ENCODE data around the gene CSMD2.

CSMD2 gene

DNA sequence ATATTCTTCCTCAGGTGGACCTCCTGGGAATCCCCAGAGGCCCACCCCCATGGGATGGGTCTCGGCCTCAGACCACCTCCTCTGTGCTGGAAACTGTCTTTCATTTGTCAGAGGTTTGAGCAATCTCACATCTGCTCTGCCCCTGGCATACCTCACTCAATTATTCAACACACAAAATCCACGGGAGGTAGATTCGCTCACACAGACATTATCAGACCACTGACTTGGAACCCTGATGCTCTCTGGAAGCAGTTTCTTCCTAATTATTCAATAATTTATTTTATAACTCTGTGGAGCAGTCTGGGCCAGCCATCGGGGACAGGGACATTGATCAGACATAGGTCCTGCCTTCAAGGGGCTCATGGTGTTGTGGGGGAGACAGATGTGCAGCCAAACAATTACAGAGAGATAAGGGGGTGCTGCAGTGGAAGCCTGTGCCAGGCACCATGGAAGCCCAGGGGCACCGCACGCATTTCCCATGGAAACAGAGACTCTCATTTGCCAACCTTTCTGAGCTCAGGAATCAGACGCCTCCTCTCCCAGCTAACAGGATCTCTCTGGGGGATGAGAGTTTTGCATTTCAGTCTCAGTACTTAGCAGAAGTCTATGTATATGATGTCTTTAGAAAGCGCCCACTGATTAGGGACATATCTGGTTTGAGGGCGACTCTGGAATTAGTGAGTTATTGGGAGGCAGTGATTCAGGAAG lies 204.7 kb downstream of the CSMD2 start:
- DNase-seq (ENCODE audit: low read depth) = no peak

DNA sequence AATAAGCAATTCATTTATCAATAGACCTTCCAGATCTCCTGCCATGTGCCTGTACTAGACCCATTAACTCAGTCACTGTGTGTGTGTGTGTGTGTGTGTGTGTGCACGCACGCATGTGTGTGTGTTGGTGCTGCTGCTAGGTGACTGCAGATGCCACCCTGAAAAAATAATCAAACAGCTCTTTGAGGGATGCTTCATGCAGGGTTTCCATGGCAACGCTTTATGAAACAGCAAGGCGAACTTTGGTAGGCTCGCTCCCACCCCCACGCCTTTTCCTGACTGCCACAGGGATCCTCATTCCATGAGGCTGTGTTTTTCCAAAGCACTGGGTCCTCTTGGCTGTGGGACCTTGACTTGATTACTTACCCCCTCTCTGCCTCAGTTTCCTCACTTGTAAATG lies 207.2 kb downstream of the CSMD2 start:
- no peak for DNase-seq (ENCODE audit: low read depth)

DNA sequence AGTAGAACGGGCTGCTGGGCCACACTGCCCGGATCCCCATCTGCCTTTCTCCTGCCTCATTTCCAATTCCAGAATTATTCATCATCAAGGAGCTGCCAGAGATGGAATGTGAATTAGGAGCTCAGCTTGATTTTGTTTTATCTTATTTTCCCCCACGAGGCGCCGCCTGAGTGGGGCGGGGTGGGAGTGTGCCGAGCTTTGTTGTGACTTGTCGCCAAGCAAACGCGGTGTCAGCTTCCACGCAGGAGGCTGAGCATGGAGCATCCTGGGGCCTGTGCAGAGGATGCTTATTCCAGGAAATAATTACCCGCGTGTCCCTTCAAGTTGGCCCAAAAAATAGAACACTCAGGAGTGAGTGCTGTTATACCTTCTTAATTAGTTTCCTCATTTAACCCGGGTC lies 209.9 kb downstream of the CSMD2 start:
- no peak for DNase-seq (ENCODE audit: low read depth)

DNA sequence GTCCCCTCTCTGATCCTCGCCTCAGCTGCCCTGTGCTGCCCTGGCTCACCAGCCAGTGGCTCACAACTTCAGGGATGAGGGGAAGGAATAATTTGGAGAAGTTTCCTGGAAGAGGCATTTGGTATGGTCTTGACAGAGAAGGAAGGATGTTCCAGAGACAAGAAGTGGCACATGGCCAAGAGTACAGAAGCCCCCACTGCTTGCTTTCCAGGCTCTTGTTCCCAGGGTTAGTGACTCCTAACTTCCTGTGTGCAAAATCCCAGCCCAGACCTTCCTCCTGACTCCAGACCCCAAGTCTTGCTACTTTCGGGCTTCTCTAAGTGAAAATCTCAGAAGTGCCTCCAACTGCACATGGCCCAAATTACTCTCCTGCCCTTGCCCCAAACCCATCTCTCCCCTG lies 215.5 kb downstream of the CSMD2 start:
- no peak for DNase-seq (ENCODE audit: low read depth)

DNA sequence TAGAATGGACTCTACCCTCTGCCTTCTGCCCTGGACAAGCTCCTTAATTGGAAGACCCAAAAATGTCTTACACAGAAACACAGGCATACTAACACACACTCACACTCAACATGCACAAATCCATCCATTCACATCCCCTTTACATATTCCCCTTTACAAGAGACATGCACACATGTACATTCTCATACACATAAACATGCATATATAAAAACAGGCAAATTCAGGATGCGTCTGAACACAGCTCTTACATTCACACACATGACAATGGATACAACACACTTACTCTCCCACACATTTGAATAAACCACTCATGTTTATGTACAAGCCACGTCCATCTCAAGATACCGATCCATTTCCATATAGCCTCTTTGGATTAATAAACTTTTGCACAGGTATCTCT lies 216.7 kb downstream of the CSMD2 start:
- DNase-seq (ENCODE audit: low read depth) = no peak

DNA sequence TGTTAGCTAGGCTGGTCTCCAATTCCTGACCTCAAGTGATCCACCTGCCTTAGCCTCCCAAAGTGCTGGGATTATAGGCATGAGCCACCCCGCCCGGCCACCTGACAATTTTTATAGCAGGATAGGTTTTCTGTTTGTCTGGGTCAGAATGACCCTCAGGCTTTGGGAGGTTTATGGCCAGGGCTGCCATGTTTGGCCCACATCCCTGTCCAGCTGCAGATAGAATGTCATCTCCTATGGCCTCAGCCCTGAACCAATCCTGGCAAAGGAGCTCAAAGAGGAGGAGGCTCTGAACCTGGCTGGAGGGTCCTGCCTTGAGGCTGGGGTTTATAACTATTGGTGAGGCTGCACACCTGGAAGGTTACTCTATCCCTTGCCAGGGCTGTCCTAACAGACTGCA lies 218.2 kb downstream of the CSMD2 start:
- DNase-seq (ENCODE audit: low read depth) = no peak

DNA sequence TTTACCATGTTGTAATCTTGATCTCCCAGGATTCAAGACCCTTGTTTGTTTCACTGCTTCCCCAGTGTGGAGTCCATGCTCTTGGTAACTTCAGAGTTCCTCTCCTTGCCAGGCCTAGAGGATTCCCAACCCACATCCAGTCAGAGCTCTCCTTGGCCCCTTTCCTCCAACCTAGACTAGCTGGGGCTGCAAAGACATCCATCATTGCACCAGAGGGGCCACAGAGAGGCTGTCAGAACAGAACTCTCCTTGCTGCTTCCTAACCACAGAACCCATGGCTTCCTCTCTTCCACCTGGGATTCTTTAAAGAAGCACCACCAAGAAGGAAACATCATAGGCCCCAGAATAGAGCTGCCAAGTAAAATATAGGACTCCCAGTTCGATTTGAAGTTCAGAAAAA lies 220.2 kb downstream of the CSMD2 start:
- DNase-seq (ENCODE audit: low read depth) = no peak

DNA sequence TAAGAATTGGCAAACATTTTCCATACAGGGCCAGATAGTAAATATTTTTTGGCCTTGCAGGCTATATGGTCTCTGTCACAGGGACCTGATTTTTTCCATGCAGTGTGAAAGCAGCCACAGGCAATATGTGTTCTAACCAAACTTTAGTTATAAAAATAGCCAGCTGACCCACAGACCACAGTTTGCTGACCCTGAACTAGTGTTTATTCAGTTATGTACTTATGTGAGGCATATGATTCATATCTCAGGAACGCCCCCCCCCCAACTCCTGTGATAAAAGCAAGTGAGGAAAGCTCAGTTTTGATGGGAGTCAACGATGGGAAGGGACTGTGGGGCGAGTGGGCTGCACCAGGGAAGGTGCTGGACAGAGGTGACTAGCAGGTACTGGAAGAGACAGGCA lies 221.1 kb downstream of the CSMD2 start:
- DNase-seq (ENCODE audit: low read depth) = peak; percentile 2

DNA sequence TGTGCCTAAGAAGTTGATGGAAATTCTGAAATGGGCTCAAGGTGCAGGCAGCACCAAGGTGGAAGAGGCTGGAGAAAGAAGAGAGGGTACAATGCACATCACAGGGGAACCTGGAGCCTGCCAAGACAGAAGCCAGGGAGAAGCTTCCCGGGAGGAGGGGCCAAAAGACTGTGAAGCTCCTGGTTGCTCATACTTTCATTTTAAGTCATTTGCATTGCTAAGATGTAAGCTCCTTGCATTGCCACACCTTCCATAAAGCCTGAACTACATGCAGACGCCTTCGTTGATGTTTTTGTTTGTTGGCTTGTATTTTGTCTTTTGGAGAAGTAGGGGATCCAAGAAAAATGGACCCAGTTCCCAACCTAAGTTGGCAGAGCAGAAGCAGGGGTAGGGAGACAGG lies 232.2 kb downstream of the CSMD2 start:
- no peak for DNase-seq (ENCODE audit: low read depth)

DNA sequence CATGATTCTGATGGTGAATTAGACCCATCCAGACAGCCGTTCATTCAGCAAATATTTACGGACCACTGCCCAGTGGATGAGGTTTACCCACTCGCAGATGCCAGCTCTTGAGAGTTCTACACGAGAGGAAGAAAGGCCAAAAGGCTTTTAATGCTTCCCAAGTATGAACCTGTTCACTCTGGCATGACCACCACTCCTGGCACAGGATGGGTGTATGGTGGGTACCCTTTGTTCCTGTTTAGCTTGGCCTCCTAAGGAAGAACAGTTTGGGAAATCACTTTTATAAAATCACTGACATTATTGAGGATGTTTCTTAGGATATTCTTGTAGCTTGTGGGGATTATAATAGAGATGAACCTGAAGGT lies 233.9 kb downstream of the CSMD2 start:
- no peak for DNase-seq (ENCODE audit: low read depth)

DNA sequence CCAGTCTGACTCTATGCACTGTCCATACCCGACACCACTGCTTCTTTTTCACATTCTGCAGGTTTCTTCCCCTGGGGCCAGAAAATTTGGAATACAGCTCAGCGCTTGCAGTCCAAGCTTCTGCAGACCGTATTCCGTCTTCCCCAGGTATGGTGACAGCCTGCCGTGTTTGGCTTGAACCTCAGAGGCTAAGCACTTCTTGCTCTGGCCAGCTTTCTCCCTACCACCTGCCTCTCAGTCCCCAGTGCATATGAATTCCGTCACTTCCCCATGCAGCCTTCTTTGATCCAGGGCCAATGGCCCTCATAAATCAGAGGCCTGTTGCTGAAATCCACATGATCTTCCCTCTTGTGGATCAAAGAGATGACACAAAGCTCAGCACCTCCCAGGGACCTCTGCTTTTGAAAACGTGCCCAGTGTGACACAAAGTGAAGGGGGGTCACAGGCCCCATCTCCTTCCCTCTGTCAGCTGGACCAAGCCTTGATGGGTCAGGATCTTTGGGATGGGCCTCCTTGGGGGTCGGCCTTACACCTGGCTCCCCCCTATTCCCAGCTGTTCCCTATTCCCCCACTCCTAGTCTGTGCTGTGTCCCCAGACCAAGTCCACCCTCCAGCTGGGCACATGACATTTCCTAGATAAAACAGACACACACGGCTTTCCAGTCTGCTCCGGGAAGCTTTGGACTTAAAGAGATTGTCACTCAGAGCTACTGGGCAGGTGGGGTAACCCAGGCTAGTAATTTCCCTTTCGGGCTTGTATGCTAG lies 234.5 kb downstream of the CSMD2 start:
- no peak for DNase-seq (ENCODE audit: low read depth)

DNA sequence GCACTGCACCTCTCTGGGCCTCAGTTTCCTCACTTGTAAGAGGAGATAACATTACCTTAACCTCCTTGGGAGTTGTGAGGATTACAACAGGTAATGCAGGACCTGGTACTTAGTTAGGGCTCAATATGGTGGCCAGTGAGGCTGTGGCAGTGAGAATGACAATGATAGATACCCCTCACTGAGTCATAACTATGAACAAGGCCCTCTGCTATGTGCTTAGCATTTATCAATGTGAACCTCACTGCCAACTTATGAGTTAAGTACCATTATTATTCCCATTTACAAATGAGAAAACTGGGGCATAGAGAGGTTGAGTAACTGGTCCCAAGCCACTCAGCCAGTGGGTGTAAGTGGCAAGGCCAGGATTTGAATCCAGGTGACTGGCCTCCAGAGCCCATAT lies 236.8 kb downstream of the CSMD2 start:
- no peak for DNase-seq (ENCODE audit: low read depth)

DNA sequence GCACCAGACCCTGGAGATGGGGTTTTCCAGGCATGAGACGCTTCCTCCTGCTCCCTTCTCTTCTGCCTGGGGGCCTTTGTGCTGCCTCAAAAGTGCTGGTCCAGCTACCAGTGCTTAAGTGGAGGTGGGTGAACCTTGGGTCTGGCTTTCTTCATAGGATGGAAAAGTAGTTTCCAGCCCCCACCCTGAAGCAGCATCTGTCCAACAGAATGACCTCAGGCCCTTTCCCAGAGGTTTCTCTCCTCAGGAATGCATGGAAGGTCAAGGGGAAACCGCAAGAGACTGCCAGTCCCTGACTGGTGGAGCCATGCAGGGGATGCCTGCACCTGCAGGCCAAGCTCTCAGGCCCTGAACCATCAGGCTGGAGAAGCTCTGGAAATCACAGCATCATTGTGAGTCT lies 237.3 kb downstream of the CSMD2 start:
- DNase-seq (ENCODE audit: low read depth) = no peak

DNA sequence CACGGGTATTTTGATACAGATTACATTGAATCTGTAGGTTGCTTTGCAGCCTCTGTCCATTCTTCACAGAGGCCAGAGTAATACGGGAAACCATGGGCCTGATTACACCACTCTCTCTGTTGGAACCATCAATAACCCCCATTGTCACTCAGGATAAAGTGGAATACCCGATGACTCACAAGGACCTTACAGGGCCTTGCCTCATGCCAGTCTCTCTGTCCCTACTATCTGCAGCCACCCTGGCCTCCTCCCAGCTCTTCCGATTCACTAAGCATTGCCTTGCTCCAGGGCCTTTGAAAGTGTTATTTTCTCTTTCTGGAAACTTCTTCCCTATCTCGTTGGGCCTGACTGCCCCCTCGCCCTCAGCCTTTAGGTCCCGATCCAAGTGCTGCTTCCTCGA lies 239.4 kb downstream of the CSMD2 start:
- DNase-seq (ENCODE audit: low read depth) = no peak

DNA sequence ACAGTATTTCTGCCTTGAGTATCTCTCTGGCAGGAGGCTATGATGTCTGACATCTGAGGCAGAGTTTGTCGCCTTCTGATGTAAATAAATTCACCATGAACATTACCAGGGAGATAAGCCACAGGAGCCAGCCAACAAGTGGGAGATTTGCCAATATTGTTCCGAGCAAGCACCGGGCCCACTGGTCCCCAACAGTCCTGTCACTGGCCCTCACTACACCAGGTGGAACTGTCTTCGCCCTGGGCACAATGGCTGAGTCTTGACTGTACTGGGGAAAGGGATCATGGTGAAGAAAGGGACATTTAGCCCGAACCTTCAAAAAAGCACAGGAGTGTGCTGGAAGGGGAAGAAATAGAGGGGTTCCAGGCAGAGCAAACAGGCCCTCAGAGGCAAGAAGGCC lies 243.7 kb downstream of the CSMD2 start:
- no peak for DNase-seq (ENCODE audit: low read depth)

DNA sequence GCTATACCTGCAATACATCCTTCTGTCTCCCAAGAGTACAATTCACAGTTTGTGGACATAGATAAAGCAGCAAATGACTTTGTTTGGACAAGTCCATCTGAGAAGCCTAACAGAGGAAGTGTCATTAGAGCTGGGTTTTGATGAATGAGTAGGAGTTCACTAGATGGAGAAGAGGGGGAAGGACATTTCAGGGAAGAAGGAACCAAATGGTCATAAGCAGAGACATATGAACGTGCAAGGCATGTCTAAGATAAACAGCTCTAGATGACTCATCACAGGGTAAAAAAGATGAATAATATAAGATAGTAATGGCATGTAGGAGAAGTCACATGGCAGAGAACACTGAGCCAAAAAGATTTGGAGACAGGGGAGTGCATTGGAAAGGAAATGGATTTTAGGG lies 246.7 kb downstream of the CSMD2 start:
- DNase-seq (ENCODE audit: low read depth) = no peak

DNA sequence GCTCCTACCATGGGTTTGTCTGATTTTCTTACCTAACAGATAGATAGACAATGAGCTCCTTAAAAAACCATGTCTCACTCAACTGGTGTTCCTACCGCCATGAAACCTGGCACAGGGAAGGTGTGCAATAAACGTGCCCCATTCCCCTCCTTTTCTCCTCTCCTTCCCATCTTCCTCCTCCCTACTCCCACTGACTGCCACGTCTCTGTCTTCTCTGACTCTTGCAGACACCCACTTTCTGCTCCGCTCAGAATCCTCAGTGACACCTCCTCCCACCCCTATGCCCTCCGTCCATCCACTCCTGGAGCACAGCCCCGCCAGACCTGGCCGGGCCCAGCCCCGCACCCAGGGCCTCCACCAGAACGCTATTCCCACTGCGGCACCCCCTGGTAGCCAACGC lies 248.2 kb downstream of the CSMD2 start:
- no peak for DNase-seq (ENCODE audit: low read depth)

DNA sequence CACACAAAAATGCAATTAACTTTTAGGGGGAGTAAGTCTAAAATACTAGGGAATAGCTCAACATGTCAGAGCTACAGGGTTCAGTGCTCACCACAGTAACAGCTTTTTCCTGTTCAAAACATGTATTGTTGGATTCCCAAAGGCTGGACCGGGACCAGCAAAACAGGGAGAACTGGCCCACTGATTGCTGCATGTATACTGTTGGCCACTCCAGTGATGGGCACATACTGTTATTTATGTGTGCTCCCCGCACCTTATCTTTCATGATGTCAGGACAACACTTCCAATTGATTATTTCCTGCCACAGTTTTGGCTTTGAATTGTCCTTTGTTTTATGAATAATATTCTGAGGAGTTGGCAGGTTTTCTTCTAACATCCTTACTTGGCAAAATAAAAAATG lies 250.5 kb downstream of the CSMD2 start:
- DNase-seq (ENCODE audit: low read depth) = no peak

DNA sequence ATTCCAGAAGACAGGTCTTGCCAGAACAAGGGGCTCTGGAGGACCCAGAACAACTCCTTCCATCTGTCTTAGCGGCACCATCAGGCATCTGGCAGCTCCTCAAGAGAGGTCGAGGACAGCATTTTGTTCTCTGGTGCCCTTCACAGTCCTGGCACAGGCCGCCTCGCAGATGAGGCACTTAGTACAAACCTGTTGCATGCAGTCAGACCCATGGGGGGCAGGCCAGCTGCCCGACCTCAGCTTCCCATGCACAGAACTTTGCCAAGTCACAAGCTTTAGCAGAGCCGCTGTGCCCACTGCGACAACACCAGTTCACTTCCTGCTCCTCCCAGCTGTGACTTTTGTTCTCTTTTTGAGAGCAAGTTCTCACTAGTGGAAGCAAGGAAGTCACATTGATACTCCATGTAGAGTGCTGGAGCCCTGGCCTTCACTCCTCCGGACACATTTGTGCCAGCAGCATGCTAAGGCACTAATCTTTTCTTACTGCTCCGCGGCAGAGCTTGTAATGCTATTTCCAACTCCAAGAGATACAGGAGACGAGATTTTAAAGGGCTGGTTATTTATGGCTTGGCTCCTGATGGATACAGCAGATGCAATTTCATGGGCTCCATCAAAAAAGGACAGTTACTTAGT lies 256.6 kb downstream of the CSMD2 start:
- DNase-seq (ENCODE audit: low read depth) = no peak

DNA sequence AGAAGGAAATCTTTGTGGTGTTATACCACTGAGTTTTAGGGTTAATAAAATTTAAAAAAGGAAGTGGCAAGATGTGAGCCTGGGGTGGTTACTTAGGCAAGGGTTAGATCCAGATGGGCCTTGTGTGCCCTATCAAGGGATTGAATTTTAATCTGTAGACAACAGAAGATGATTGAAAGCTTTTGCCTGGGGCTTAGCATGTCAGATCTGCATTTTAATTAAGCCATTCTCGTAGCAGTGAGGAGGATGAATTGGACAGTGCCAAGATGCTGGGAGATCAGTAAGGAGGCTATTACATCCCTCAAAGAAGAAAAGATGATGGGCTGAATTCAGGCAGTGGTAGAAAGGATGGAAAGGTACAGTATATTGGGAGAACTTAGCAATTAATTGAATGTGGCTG lies 258.9 kb downstream of the CSMD2 start:
- no peak for DNase-seq (ENCODE audit: low read depth)

DNA sequence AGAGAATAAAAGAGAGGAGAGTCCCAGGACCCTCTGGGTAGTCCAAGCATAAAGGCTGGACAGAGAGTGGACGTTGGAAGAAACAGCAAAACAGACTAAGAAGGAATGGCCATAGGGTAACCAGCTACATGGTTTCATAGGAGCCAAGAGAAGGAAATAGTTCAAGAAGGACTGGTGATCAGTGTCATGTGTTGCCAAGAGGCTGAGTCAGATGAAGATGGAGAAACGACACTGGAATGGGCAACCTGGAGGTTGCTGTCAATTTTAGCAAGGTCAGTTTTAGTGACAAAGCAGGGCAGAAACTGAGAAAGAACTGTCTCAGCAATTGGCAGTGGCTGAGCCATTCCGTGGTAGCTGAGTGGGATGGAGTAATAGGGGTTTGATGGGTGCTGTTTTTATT lies 259.8 kb downstream of the CSMD2 start:
- no peak for DNase-seq (ENCODE audit: low read depth)

DNA sequence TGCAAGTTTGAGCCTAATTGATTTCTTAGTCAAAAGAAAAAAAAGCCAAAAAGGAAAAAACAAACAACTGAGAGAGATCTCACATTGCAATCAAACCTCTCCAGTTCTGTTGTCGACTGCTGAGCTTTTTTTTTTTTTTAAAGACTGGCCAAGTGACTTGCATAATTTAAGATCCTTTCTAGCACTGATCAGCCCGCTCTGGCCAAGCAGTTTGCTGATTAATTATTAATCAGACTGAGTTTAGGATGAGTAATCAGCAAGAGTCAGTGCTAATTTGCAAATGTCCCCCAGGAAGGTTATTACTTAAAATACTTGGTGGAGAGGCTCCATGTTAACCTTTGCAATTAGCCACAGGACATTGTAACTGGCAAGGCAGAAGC lies 261.8 kb downstream of the CSMD2 start:
- DNase-seq (ENCODE audit: low read depth) = no peak

DNA sequence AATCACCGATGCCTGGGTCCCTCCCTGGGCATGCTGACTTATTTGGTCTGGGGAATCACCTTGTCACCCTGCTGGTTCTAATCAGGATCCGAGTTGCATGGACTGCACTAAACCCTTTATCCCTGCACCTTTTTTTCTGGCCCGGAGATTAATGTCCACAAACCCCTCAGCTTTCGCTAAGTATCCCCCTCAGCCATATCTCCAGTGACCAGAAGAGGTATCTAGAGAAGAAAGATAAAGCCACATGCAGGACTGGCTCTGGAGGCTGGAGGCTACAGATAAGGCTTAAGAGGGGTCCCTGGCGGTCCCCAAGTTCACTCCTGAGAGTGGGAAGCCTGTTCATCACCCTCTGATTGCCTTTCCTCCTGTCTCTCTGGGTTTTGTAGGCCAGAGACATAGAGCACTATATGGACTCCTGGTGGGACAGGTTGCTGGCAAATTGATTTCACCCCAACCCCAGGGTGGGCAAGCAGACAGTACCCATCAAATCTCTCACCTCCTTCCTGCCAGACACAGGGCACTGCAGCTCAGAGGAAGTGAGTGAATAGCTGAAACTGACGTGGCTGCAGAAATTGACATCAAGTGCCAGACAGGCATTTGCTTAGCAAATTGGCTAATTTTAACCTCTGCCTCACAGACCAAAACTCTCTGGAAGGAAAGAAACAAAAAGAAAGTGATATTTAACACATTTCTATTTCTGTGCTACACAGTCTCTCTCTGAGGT lies 262.4 kb downstream of the CSMD2 start:
- no peak for DNase-seq (ENCODE audit: low read depth)
